IMR-90 (cell line): ENCODE results near the gene PDCD1LG2. TPM values are rescaled to one million over a fixed set of nuclear protein-coding genes. Genes with fewer than 3 reads are reported as not detected.

Experiments used
- ATAC-seq: fragments of 200-7000 bp; cut with Tn5 transposase; 2 replicates; pipeline ENCODE4 v1.9.1; 2020; ENCODE audit warnings: low read depth, mild to moderate bottlenecking, moderate library complexity
- BruUV-seq: library from RNA; stranded (reverse); fragments of 400-500 nt; replicated peaks from 2 replicates; lab custom pipeline; 2021; lab: Mats Ljungman, UMichigan
- CTCF ChIA-PET: fragments of 300-600 bp; formaldehyde crosslinking; extraction: SDS; loops from one replicate; lab custom pipeline; 2021; ENCODE audit warnings: antibody characterized with exemption; lab: Yijun Ruan, JAX
- POLR2A ChIA-PET: fragments of 300-600 bp; sonication (Branson Sonifier 250); formaldehyde crosslinking; loops from one replicate; lab custom pipeline; 2022; ENCODE audit warnings: antibody characterized with exemption; ENCODE audit not compliant: unreplicated experiment; lab: Charles Lee
- DNase-seq: peaks from one replicate; pipeline ENCODE4 v3.0.0; 2013
- H2AFZ ChIP-seq: replicated peaks from 2 replicates; pipeline ENCODE3; 2013; ENCODE audit warnings: low read length, mild to moderate bottlenecking; ENCODE audit not compliant: poor library complexity
- H2AK5ac ChIP-seq: 2 replicates; pipeline ENCODE4 v1.6.1; 2013; ENCODE audit warnings: low read depth, low read length, inconsistent platforms
- H2AK9ac ChIP-seq: replicated peaks from 2 replicates; pipeline ENCODE3; 2013; ENCODE audit warnings: mild to moderate bottlenecking, low read depth, low read length, moderate library complexity; ENCODE audit not compliant: poor library complexity
- H2BK120ac ChIP-seq: 2 replicates; pipeline ENCODE4 v1.6.1; 2013; ENCODE audit warnings: low read depth, low read length, inconsistent platforms
- H2BK15ac ChIP-seq: 3 replicates; pipeline ENCODE4 v1.6.1; 2013; ENCODE audit warnings: low read depth, low read length, inconsistent platforms
- H2BK20ac ChIP-seq: 2 replicates; pipeline ENCODE4 v1.6.1; 2013; ENCODE audit warnings: low read depth, mild to moderate bottlenecking, inconsistent platforms, low read length, moderate library complexity
- H2BK5ac ChIP-seq: 2 replicates; pipeline ENCODE4 v1.6.1; 2013; ENCODE audit warnings: mild to moderate bottlenecking, low read depth, low read length, inconsistent platforms; ENCODE audit not compliant: poor library complexity, severe bottlenecking
- H3K14ac ChIP-seq: replicated peaks from 2 replicates; pipeline ENCODE4 v1.6.1; 2013; ENCODE audit warnings: low read depth, low read length, inconsistent platforms
- H3K18ac ChIP-seq: 2 replicates; pipeline ENCODE4 v1.6.1; 2013; ENCODE audit warnings: low read depth, low read length, control low read depth
- H3K23ac ChIP-seq: 2 replicates; pipeline ENCODE4 v1.6.1; 2013; ENCODE audit warnings: low read depth, low read length, inconsistent platforms
- H3K27ac ChIP-seq: 2 replicates; pipeline ENCODE4 v1.5.1; 2013; ENCODE audit warnings: mild to moderate bottlenecking, control low read depth, low read length; ENCODE audit not compliant: insufficient read depth
- H3K27me3 ChIP-seq: 2 replicates; pipeline ENCODE4 v1.6.1; 2013; ENCODE audit warnings: low read length; ENCODE audit not compliant: control insufficient read depth, insufficient read depth
- H3K36me3 ChIP-seq: 2 replicates; pipeline ENCODE4 v1.6.1; 2013; ENCODE audit warnings: low read length, mixed read lengths; ENCODE audit not compliant: control insufficient read depth, insufficient read depth
- H3K4ac ChIP-seq: 2 replicates; pipeline ENCODE4 v1.6.1; 2013; ENCODE audit warnings: low read depth, low read length, inconsistent platforms
- H3K4me1 ChIP-seq: 2 replicates; pipeline ENCODE4 v1.6.1; 2013; ENCODE audit warnings: low read length, mixed read lengths; ENCODE audit not compliant: control insufficient read depth, insufficient read depth
- H3K4me2 ChIP-seq: 2 replicates; pipeline ENCODE4 v1.6.1; 2013; ENCODE audit warnings: low read depth, mild to moderate bottlenecking, control low read depth, low read length, moderate library complexity
- H3K4me3 ChIP-seq: 2 replicates; pipeline ENCODE4 v1.5.1; 2013; ENCODE audit warnings: low read depth, mild to moderate bottlenecking, control low read depth, low read length, moderate library complexity; ENCODE audit not compliant: insufficient read depth
- H3K56ac ChIP-seq: 2 replicates; pipeline ENCODE4 v1.6.1; 2013; ENCODE audit warnings: low read length, inconsistent platforms; ENCODE audit not compliant: insufficient read depth; ENCODE audit errors: extremely low read depth
- H3K79me1 ChIP-seq, 2 experiments: 2 replicates each; pipeline ENCODE4 v1.6.1; 2013; ENCODE audit warnings: low read length in 2 of 2, inconsistent platforms in 1 of 2, low read depth in 1 of 2
- H3K9ac ChIP-seq: 2 replicates; pipeline ENCODE4 v1.6.1; 2013; ENCODE audit warnings: low read depth, low read length, control low read depth
- H3K9me1 ChIP-seq: 2 replicates; pipeline ENCODE4 v1.6.1; 2013; ENCODE audit warnings: low read length, inconsistent platforms; ENCODE audit not compliant: insufficient read depth
- H3K9me3 ChIP-seq: 2 replicates; pipeline ENCODE4 v1.6.1; 2013; ENCODE audit warnings: low read length; ENCODE audit not compliant: control insufficient read depth, insufficient read depth
- H4K20me1 ChIP-seq: 2 replicates; pipeline ENCODE4 v1.6.1; 2013; ENCODE audit warnings: low read length, inconsistent platforms; ENCODE audit not compliant: insufficient read depth
- H4K5ac ChIP-seq: 2 replicates; pipeline ENCODE4 v1.6.1; 2013; ENCODE audit warnings: mild to moderate bottlenecking, low read depth, low read length, control low read depth
- H4K8ac ChIP-seq, 2 experiments: 2 replicates each; pipeline ENCODE4 v1.6.1; 2013; ENCODE audit warnings: low read depth in 2 of 2, low read length in 2 of 2, control low read depth in 1 of 2, inconsistent platforms in 1 of 2
- H4K91ac ChIP-seq: 2 replicates; pipeline ENCODE4 v1.6.1; 2013; ENCODE audit warnings: low read depth, low read length, inconsistent platforms; ENCODE audit not compliant: insufficient read depth
- BHLHE40 ChIP-seq: fragments of 150-350 bp; IDR thresholded peaks from 2 replicates; pipeline ENCODE4 v1.6.1; 2016; ENCODE audit warnings: mild to moderate bottlenecking, low read depth, low read length
- CEBPB ChIP-seq: IDR thresholded peaks from 2 replicates; pipeline ENCODE4 v1.6.1; 2012; ENCODE audit warnings: low read depth, low read length, improper control_type of control experiment
- CHD1 ChIP-seq: IDR thresholded peaks from 2 replicates; pipeline ENCODE4 v1.6.1; 2012; ENCODE audit warnings: low read depth, low read length, improper control_type of control experiment
- FOS ChIP-seq: fragments of 150-350 bp; IDR thresholded peaks from 2 replicates; pipeline ENCODE4 v1.6.1; 2016; ENCODE audit warnings: low read depth, low read length
- MAFK ChIP-seq: IDR thresholded peaks from 2 replicates; pipeline ENCODE4 v1.6.1; 2012; ENCODE audit warnings: low read depth, low read length, improper control_type of control experiment
- MAZ ChIP-seq: IDR thresholded peaks from 2 replicates; pipeline ENCODE4 v1.6.1; 2012; ENCODE audit warnings: low read depth, mild to moderate bottlenecking, low read length, improper control_type of control experiment, moderate library complexity, borderline replicate concordance
- MXI1 ChIP-seq: IDR thresholded peaks from 2 replicates; pipeline ENCODE4 v1.6.1; 2012; ENCODE audit warnings: low read depth, mild to moderate bottlenecking, low read length, moderate library complexity, borderline replicate concordance
- NFE2L2 ChIP-seq: fragments of 150-350 bp; IDR thresholded peaks from 2 replicates; pipeline ENCODE4 v1.6.1; 2016; ENCODE audit warnings: low read depth, mild to moderate bottlenecking, low read length
- POLR2A ChIP-seq: IDR thresholded peaks from 2 replicates; pipeline ENCODE4 v1.6.1; 2012; ENCODE audit warnings: mild to moderate bottlenecking, low read depth, low read length
- RAD21 ChIP-seq: IDR thresholded peaks from 2 replicates; pipeline ENCODE4 v1.6.1; 2012; ENCODE audit warnings: low read length, improper control_type of control experiment
- RCOR1 ChIP-seq: IDR thresholded peaks from 2 replicates; pipeline ENCODE4 v1.6.1; 2012; ENCODE audit warnings: mild to moderate bottlenecking, low read length, improper control_type of control experiment; ENCODE audit not compliant: insufficient replicate concordance
- RFX5 ChIP-seq: IDR thresholded peaks from 2 replicates; pipeline ENCODE4 v1.8.0; 2012; ENCODE audit warnings: low read depth, mild to moderate bottlenecking, low read length, moderate library complexity
- SMC3 ChIP-seq: fragments of 150-350 bp; IDR thresholded peaks from 2 replicates; pipeline ENCODE4 v1.6.1; 2016; ENCODE audit warnings: low read depth, mild to moderate bottlenecking, antibody characterized with exemption, low read length, moderate library complexity
- WGBS, 2 experiments: methylation state at CpG; one replicate each; pipeline versions ENCODE4 v1.1.5 to v1.1.7; 2013; ENCODE audit warnings: missing lambda C conversion rate in 2 of 2; ENCODE audit not compliant: insufficient read length in 1 of 2; ENCODE audit errors: extremely low coverage in 2 of 2; 5-methylcytosine and 5-hydroxymethylcytosine counted together
- dilution Hi-C: fragments of 300-500 bp; cut with HindIII; formaldehyde crosslinking; loops from one replicate; pipeline ENCODE4 v1.14.3; 2018; ENCODE audit warnings: low sequenced_read_pairs; ENCODE audit not compliant: unreplicated experiment
- in situ Hi-C: fragments of 300-500 bp; cut with MboI; formaldehyde crosslinking; loops from 3 replicates; pipeline ENCODE4 v1.14.3; 2019; ENCODE audit warnings: low sequenced_read_pairs, inconsistent platforms, mixed read lengths
- intact Hi-C: fragments of 100-400 bp; cut with micrococcal nuclease; formaldehyde crosslinking; loops from 2 replicates; pipeline ENCODE4 v1.10.0; 2022
- polyA plus RNA-seq, 3 experiments: library from polyadenylated mRNA; depleted of rRNA; stranded (reverse); fragments of >200 nt; gene quantifications; 2 replicates each; pipeline ENCODE4 v1.2.3, GENCODE V29; 2012; ENCODE audit warnings: low replicate concordance in 1 of 3
- total RNA-seq: library from RNA; depleted of rRNA; stranded (reverse); fragments of >200 nt; gene quantifications from 2 replicates; pipeline ENCODE4 v1.2.3, GENCODE V29; 2012
- TF ChIP-seq, protein P1 (sequence below): fragments of 150-350 bp; IDR thresholded peaks from 2 replicates; pipeline ENCODE4 v1.6.1; 2016; ENCODE audit warnings: low read depth, mild to moderate bottlenecking, low read length, moderate library complexity, borderline replicate concordance
- TF ChIP-seq, protein P2 (sequence below): conservative IDR thresholded peaks from 2 replicates; pipeline ENCODE4 v1.5.1; 2012; ENCODE audit warnings: mild to moderate bottlenecking, low read depth, low read length, improper control_type of control experiment
- TF ChIP-seq, protein P3 (sequence below): fragments of 150-350 bp; IDR thresholded peaks from 2 replicates; pipeline ENCODE4 v1.6.1; 2017; ENCODE audit warnings: mild to moderate bottlenecking, antibody characterized with exemption, low read length, low read depth

The PDCD1LG2 gene
- total and polyA plus RNA-seq, 2 of the 4 experiments (the other 2 are of a cell fraction), result 17.5 to 33.3 TPM

- Histone ChIP-seq H2AK9ac (no peak overlapping the region), H4K8ac (no peak overlapping the region), H4K20me1 (no peaks in the 10 kb centered on the region), H3K4ac (no peak overlapping the region; the same call in 1 of the 2 replicates), H3K79me1 (no peaks in the 10 kb centered on the region), H3K18ac (no peak overlapping the region), H3K4me2 (no peak overlapping the region), H3K14ac (no peak overlapping the region), H3K23ac (no peak overlapping the region), H3K56ac (no peak overlapping the region), H4K5ac (no peak overlapping the region), H3K27me3 (no peaks in the 10 kb centered on the region), H2BK15ac (no peak overlapping the region), H2BK20ac (no peak overlapping the region), H2AFZ (no peak overlapping the region), H3K9me1 (peaks cover 5% of the 10 kb centered on the region; the same call in 1 of the 2 replicates), H3K27ac (no peak overlapping the region), H3K4me1 (peaks cover 2% of the 10 kb centered on the region), H2AK5ac (no peak overlapping the region), H3K9ac (no peak overlapping the region), H2BK5ac (no peak overlapping the region), H3K4me3 (no peak overlapping the region), H3K9me3 (no peaks in the 10 kb centered on the region), H4K91ac (no peak overlapping the region), H2BK120ac (no peak overlapping the region), H3K36me3 (no peaks in the 10 kb centered on the region)
- no TSS peak for BruUV-seq
- 87% methylated on average over 2 of the region's 5 CpGs; no CpG with 5 or more reads in 1 of the 2 experiments for WGBS, 2 experiments
- ATAC-seq, result no peak
- CTCF ChIA-PET, result no interaction called here
- POLR2A ChIA-PET, result no interaction called here
- intact Hi-C loops (no loop called here), dilution Hi-C loops (no loop called here), in situ Hi-C loops (no loop called here)
- TF ChIP-seq POLR2A (no peak), FOS (no peak), RFX5 (no peak), CEBPB (no peak), RCOR1 (no peak), RAD21 (no peak), MAZ (no peak), NFE2L2 (no peak), SMC3 (no peak), CHD1 (no peak), MAFK (no peak), BHLHE40 (no peak), MXI1 (no peak)
- TF ChIP-seq, protein P1, sequence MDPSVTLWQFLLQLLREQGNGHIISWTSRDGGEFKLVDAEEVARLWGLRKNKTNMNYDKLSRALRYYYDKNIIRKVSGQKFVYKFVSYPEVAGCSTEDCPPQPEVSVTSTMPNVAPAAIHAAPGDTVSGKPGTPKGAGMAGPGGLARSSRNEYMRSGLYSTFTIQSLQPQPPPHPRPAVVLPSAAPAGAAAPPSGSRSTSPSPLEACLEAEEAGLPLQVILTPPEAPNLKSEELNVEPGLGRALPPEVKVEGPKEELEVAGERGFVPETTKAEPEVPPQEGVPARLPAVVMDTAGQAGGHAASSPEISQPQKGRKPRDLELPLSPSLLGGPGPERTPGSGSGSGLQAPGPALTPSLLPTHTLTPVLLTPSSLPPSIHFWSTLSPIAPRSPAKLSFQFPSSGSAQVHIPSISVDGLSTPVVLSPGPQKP, result no peak
- TF ChIP-seq, protein P2, sequence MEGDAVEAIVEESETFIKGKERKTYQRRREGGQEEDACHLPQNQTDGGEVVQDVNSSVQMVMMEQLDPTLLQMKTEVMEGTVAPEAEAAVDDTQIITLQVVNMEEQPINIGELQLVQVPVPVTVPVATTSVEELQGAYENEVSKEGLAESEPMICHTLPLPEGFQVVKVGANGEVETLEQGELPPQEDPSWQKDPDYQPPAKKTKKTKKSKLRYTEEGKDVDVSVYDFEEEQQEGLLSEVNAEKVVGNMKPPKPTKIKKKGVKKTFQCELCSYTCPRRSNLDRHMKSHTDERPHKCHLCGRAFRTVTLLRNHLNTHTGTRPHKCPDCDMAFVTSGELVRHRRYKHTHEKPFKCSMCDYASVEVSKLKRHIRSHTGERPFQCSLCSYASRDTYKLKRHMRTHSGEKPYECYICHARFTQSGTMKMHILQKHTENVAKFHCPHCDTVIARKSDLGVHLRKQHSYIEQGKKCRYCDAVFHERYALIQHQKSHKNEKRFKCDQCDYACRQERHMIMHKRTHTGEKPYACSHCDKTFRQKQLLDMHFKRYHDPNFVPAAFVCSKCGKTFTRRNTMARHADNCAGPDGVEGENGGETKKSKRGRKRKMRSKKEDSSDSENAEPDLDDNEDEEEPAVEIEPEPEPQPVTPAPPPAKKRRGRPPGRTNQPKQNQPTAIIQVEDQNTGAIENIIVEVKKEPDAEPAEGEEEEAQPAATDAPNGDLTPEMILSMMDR, result no peak
- TF ChIP-seq, protein P3, sequence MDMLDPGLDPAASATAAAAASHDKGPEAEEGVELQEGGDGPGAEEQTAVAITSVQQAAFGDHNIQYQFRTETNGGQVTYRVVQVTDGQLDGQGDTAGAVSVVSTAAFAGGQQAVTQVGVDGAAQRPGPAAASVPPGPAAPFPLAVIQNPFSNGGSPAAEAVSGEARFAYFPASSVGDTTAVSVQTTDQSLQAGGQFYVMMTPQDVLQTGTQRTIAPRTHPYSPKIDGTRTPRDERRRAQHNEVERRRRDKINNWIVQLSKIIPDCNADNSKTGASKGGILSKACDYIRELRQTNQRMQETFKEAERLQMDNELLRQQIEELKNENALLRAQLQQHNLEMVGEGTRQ, result no peak
- no peak for DNase-seq
Observed at GRCh38 chr9:5486988-5487387, 23.3 kb upstream of the PDCD1LG2 start.
